ENCODE measurements around the gene ANKS4B. TPM values are rescaled to one million over a fixed set of nuclear protein-coding genes. Genes with fewer than 3 reads are reported as not detected.

The ANKS4B gene
- total RNA-seq, 1 donor from 2014 or later, result not detected

Other genes starting within 250 kb of the ANKS4B start
- not detected in 2 replicates for gene DNAH3, start 82.9 kb upstream of the ANKS4B start, total RNA-seq
- 38.6 and 41.0 TPM in 2 replicates for gene LDAF1, start 75.0 kb upstream of the ANKS4B start, total RNA-seq
- gene ZP2, start 22.1 kb upstream of the ANKS4B start, total RNA-seq, result not detected in 2 replicates
- gene CRYM, start 44.6 kb downstream of the ANKS4B start, total RNA-seq, result 0.34 and 0.50 TPM in 2 replicates